GM13976 (cell line): Measurements from ENCODE around the gene ITPR1.

ENCODE experiments used
- DNase-seq: peaks from one replicate; pipeline ENCODE4 v3.0.0; 2012; ENCODE audit warnings: low spot score
- CTCF ChIP-seq: IDR thresholded peaks from 2 replicates; pipeline ENCODE4 v1.5.1; 2012; ENCODE audit warnings: borderline replicate concordance, mild to moderate bottlenecking; ENCODE audit not compliant: insufficient read depth; ENCODE audit errors: extremely low read depth, missing control alignments, control extremely low read depth
- in situ Hi-C: fragments of 300-500 bp; cut with MboI; formaldehyde crosslinking; loops from one replicate; pipeline ENCODE4 v1.12.0; 2022; ENCODE audit warnings: low sequenced_read_pairs, mixed read lengths, inconsistent platforms; ENCODE audit not compliant: unreplicated experiment

ITPR1 gene

GRCh38 chr3:4877173-4877787 is 384.1 kb downstream of the ITPR1 start:
- DNase-seq = no peak
- no peak for TF ChIP-seq CTCF
- in situ Hi-C loops = no loop called here

GRCh38 chr3:4880850-4881249 is 387.7 kb downstream of the ITPR1 start:
- TF ChIP-seq CTCF = no peak
- in situ Hi-C loops = no loop called here
- no peak for DNase-seq

GRCh38 chr3:4882548-4882947 is 389.4 kb downstream of the ITPR1 start:
- DNase-seq = no peak
- in situ Hi-C loops = no loop called here
- no peak for TF ChIP-seq CTCF

GRCh38 chr3:4883011-4883410 is 389.9 kb downstream of the ITPR1 start:
- DNase-seq = no peak
- no peak for TF ChIP-seq CTCF
- in situ Hi-C loops = no loop called here

- TF ChIP-seq CTCF = no peak
- in situ Hi-C loops = no loop called here
- no peak for DNase-seq
Observed at GRCh38 chr3:4884888-4885287, 391.7 kb downstream of the ITPR1 start.

GRCh38 chr3:4885316-4885715 is 392.2 kb downstream of the ITPR1 start:
- no peak for DNase-seq
- TF ChIP-seq CTCF = no peak
- in situ Hi-C loops = no loop called here

- in situ Hi-C loops = no loop called here
- no peak for DNase-seq
- TF ChIP-seq CTCF = no peak
Observed at GRCh38 chr3:4886448-4886847, 393.3 kb downstream of the ITPR1 start.
